Small intestine (tissue), 7 donors: ENCODE results near the gene CDH13. TPM values are rescaled to one million over a fixed set of nuclear protein-coding genes. Genes with fewer than 3 reads are reported as not detected.

Experiments
- DNase-seq, 2 donors: peaks; one replicate each; pipeline versions ENCODE4 v3.0.0 to v3.0.0-alpha.2; 2013
- FAIRE-seq: peaks from 2 replicates; lab custom pipeline; 2012; peaks lifted over from hg19 to GRCh38; lab: Jason Lieb, UNC
- H3K27ac ChIP-seq, 3 donors: one replicate each; pipeline ENCODE4 v1.5.1; 2013; ENCODE audit warnings: low read length in 2 of 3, mild to moderate bottlenecking in 2 of 3, control low read depth in 1 of 3, inconsistent platforms in 1 of 3, low read depth in 1 of 3, moderate library complexity in 1 of 3
- H3K27me3 ChIP-seq, 3 donors: one replicate each; pipeline ENCODE4 v1.6.1; 2013; ENCODE audit warnings: low read length in 3 of 3, inconsistent platforms in 1 of 3; ENCODE audit not compliant: control insufficient read depth in 3 of 3, insufficient read depth in 3 of 3
- H3K36me3 ChIP-seq, 3 donors: one replicate each; pipeline ENCODE4 v1.6.1; 2013; ENCODE audit warnings: low read length in 3 of 3, inconsistent platforms in 1 of 3, low read depth in 1 of 3, mild to moderate bottlenecking in 1 of 3, moderate library complexity in 1 of 3; ENCODE audit not compliant: control insufficient read depth in 3 of 3, insufficient read depth in 2 of 3
- H3K4me1 ChIP-seq, 3 donors: one replicate each; pipeline ENCODE4 v1.6.1; 2013; ENCODE audit warnings: low read length in 2 of 3, inconsistent platforms in 1 of 3, low read depth in 1 of 3, mild to moderate bottlenecking in 1 of 3, moderate library complexity in 1 of 3; ENCODE audit not compliant: control insufficient read depth in 3 of 3, insufficient read depth in 2 of 3
- H3K4me3 ChIP-seq, 3 donors: one replicate each; pipeline ENCODE4 v1.5.1; 2013; ENCODE audit warnings: low read length in 3 of 3, control low read depth in 1 of 3, inconsistent platforms in 1 of 3, low read depth in 1 of 3, mild to moderate bottlenecking in 1 of 3, moderate library complexity in 1 of 3
- H3K9me3 ChIP-seq, 2 donors: one replicate each; pipeline ENCODE4 v1.6.1; 2013; ENCODE audit warnings: low read depth in 1 of 2, low read length in 1 of 2; ENCODE audit not compliant: control insufficient read depth in 2 of 2, insufficient read depth in 1 of 2
- WGBS, 3 donors: extraction: QIAGEN DNeasy Blood & Tissue Kit; methylation state at CpG; one replicate each; pipeline ENCODE4 v1.1.7; 2013; 5-methylcytosine and 5-hydroxymethylcytosine counted together
- polyA plus RNA-seq, 4 donors: library from polyadenylated mRNA; stranded (reverse) in 3 of 4; unstranded in 1 of 4; fragments of 200-250 nt in 3 of 4; fragments of 120-200 nt in 1 of 4; gene quantifications; one replicate each; pipeline versions ENCODE4 v1.2.1 to v1.2.3, GENCODE V29; 2013
- donor health status: healthy with polysubstance abuse.
- donor health status: control.
- donor health status: control.
- donor health status: Bipolar disorder and iron deficiency.
- donor health status: healthy.

CDH13 gene
- polyA plus RNA-seq, 4 donors = 0.27 to 15.0 (median 2.9) TPM; not detected in 1

DNA sequence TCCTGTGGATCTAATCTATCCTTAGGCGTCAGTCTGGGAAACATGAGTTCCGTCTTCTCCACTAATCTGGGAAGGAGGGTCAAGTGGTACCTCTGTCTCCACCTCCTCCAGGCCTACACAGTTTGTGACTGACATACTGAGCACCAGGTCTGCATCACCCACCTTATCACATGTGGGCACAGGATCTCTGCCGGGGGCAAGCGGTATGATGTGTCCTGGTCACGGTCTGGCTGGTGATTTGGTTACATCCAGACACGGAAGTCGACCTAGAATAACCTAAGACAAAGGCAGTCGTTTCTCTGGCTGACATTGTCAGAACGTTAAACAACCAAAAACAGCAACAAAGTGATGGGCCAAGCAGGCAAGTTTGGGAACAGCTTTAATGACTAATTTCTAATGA, 1098.5 kb downstream of the CDH13 start:
- no peaks in the 10 kb centered on the region for H3K27me3 ChIP-seq
- DNase-seq = no peak
- FAIRE-seq = no peak
- no peaks in the 10 kb centered on the region for H3K9me3 ChIP-seq
- no peaks in the 10 kb centered on the region for H3K4me1 ChIP-seq
- 80 to 87% (median 84%) methylated on average over 9 of the region's 9 CpGs for WGBS, 3 donors
- no peaks in the 10 kb centered on the region for H3K36me3 ChIP-seq
- H3K4me3 ChIP-seq = no peak overlapping the region
- H3K27ac ChIP-seq = no peak overlapping the region

DNA sequence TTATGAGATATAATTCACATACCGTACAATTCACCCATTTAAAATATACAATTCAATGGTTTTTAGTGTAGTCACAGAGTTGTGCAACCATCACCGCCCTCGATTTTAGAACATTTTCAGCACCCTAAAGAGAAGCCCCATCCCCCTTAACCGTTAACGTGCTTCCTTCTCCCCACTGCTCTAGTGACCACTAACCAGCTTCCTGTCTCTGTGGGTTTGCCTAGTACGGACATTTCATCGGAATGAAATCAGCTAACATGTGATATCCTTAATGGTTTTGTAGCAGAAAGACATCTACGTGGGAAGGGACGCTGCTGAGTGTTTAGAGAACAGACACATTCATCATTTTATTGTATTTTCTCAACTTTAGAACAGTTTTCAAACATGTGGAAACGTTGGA, 1100.2 kb downstream of the CDH13 start:
- no peaks in the 10 kb centered on the region for H3K27me3 ChIP-seq
- H3K4me3 ChIP-seq = no peak overlapping the region
- H3K27ac ChIP-seq = no peak overlapping the region
- no peaks in the 10 kb centered on the region for H3K4me1 ChIP-seq
- no peak for DNase-seq
- 53 to 80% (median 67%) methylated on average over 10 of the region's 10 CpGs for WGBS, 3 donors
- H3K36me3 ChIP-seq = no peaks in the 10 kb centered on the region
- no peak for FAIRE-seq
- H3K9me3 ChIP-seq = no peaks in the 10 kb centered on the region

DNA sequence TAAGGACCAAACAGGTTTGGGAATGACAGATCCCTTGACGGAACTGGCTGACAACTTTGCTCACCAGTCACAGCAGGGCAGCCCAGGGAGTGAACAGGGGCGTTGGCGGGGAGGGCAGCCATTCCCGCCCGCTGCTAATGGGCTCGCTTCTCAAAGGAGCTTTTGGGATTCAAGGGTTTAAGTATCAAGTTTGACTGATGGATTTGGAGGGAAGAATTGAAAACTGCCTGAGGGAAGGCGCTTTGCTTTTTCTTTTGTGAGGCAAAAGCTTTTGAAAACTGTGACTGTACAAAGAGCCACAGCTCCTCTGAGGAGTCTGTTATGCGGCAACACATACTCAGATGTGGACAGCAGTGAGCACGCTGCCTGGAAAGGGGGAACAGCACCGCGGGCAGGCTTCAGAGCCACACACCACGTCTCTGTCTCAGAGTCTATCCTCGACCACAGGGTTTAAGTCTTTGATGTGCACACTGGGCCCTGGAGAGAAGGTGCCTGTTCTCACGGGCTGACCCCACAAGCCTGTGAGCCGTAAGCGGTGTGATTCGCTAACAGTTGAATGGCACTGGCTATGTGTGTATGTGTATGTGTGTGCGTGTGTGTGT, 1101.1 kb downstream of the CDH13 start:
- Histone ChIP-seq H3K4me1 (no peaks in the 10 kb centered on the region), H3K4me3 (no peak overlapping the region), H3K27ac (no peak overlapping the region), H3K27me3 (no peaks in the 10 kb centered on the region), H3K36me3 (no peaks in the 10 kb centered on the region), H3K9me3 (no peaks in the 10 kb centered on the region)
- DNase-seq (no peak), FAIRE-seq (no peak)
- 79 to 85% (median 83%) methylated on average over 18 of the region's 18 CpGs for WGBS, 3 donors

DNA sequence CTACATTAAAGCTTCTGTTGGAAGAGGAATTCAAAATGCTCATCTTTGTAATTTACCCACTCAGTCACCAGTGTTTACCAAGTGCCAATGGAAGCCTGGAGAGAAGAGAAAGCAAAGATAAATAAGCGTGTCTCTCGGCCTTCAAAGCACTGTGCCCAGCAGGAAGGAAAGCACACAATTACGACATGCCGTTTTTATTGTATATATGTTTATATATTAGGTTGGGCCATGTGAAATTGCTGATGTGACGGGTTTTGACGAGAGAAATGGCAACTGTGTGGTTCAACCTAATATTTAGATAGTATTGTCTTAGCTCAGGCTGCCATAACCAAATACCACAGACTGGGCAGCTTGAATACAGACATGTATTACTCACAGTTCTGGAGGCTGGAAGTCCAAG, 1101.7 kb downstream of the CDH13 start:
- H3K27me3 ChIP-seq = no peaks in the 10 kb centered on the region
- no peak for FAIRE-seq
- H3K27ac ChIP-seq = no peak overlapping the region
- DNase-seq = no peak
- H3K4me1 ChIP-seq = no peaks in the 10 kb centered on the region
- WGBS, 3 donors = 31 to 64% (median 39%) methylated on average over 6 of the region's 6 CpGs
- H3K9me3 ChIP-seq = peaks cover 0 to 4% of the 10 kb centered on the region in 2 donors
- no peaks in the 10 kb centered on the region for H3K36me3 ChIP-seq
- H3K4me3 ChIP-seq = no peak overlapping the region

DNA sequence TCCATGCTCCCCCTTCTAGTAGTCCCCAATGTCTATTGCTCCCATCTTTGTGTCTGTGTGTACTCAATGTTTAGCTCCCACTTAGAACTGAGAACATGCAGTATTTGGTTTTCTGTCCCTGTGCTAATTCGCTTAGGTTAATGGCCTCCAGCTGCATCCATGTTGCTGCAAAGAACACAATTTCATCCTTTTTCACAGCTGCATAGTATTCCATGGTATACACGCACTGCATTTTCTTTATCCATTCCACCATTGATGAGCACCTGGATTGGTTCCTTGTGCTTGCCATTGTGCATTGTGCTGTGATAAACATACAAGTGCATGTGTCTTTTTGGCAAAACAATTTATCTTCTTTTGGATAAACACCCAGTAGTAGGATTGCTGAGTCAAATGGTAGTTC, 1104.0 kb downstream of the CDH13 start:
- FAIRE-seq = no peak
- WGBS, 3 donors = 0 to 74% (median 46%) methylated on average over 2 of the region's 2 CpGs
- Histone ChIP-seq H3K4me1 (no peaks in the 10 kb centered on the region), H3K36me3 (no peaks in the 10 kb centered on the region), H3K4me3 (no peak overlapping the region), H3K9me3 (peaks cover 0 to 11% of the 10 kb centered on the region in 2 donors), H3K27ac (no peak overlapping the region), H3K27me3 (no peaks in the 10 kb centered on the region)
- DNase-seq = no peak

DNA sequence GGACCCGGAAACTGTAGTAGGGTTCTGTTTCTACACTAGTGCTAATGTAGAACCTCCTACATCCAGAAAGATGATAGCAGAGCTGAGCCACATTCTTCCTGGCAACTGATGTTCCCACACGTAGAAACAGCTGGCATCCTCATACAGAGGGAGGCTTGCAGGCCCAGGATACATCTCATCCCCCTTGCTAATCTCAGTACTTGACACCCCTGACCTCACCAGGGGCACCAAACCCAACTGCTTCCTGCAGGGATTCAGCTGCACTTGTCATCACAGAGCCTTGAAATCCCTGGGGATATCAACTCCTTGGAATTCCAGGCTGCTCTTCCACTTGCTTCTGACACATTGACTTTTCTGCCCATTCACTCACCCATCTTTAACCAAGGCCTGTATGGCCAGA, 1105.8 kb downstream of the CDH13 start:
- no peak overlapping the region for H3K27ac ChIP-seq
- 69 to 83% (median 75%) methylated on average over 2 of the region's 2 CpGs for WGBS, 3 donors
- DNase-seq = no peak
- H3K27me3 ChIP-seq = no peaks in the 10 kb centered on the region
- H3K36me3 ChIP-seq = no peaks in the 10 kb centered on the region
- H3K4me3 ChIP-seq = no peak overlapping the region
- no peaks in the 10 kb centered on the region for H3K4me1 ChIP-seq
- FAIRE-seq = no peak
- H3K9me3 ChIP-seq = peaks cover 0 to 11% of the 10 kb centered on the region in 2 donors

DNA sequence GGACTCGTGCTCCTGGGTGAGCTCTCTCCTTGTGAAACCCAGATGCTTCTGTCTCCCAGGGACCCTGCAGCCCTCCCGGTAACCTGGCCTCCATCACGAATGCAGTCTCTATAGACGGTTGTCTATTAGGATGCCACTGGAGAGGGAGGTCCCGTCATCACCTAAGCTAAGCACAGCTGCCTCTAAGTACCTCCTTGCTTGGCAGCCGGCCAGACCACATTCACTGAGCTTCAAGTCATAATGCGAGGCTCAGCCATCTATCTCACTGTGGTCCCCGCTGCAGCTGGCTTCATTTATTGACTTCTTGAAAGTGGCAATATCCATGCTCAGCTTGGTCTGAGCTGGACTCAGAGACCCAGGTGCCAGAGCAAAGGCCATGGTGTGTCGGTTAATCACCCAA, 1106.5 kb downstream of the CDH13 start:
- H3K27ac ChIP-seq = no peak overlapping the region
- H3K9me3 ChIP-seq = peaks cover 0 to 11% of the 10 kb centered on the region in 2 donors
- no peak for FAIRE-seq
- no peaks in the 10 kb centered on the region for H3K36me3 ChIP-seq
- no peaks in the 10 kb centered on the region for H3K27me3 ChIP-seq
- DNase-seq = no peak
- WGBS, 3 donors = 47 to 72% (median 70%) methylated on average over 9 of the region's 9 CpGs
- no peaks in the 10 kb centered on the region for H3K4me1 ChIP-seq
- no peak overlapping the region for H3K4me3 ChIP-seq

DNA sequence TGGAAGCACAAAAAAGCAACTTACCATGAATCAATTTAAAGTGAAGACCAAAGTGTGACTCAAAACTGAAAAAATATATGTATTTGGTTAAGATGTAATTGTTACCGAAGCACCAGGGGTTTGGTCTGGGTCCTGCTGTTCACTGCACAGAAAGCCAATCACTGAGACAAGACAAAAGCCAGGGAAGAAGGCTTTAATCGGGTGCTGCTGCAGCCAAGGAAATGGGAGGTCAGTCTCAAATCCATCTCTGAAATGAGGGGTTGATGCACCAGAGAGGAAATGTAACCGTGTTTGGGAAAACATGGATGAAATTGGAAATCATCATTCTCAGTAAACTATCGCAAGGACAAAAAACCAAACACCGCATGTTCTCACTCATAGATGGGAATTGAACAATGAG, 1107.4 kb downstream of the CDH13 start:
- Histone ChIP-seq H3K36me3 (no peaks in the 10 kb centered on the region), H3K4me3 (no peak overlapping the region), H3K9me3 (peaks cover 0 to 11% of the 10 kb centered on the region in 2 donors), H3K27ac (no peak overlapping the region), H3K4me1 (no peaks in the 10 kb centered on the region), H3K27me3 (no peaks in the 10 kb centered on the region)
- FAIRE-seq (no peak), DNase-seq (no peak)
- WGBS, 3 donors = 74 to 94% (median 81%) methylated on average over 5 of the region's 5 CpGs
